T-helper 1 cell treated with Interleukin-12 subunit alpha and Interleukin-12 subunit beta and Interleukin-4 antibody, amounts not matched to agents 30 ng/mL and 1 ng/mL, for 36 hours (primary cell): ENCODE results near the gene ATF6B. TPM values are rescaled to one million over a fixed set of nuclear protein-coding genes. Genes with fewer than 3 reads are reported as not detected.
"Not testable (repeated sequence)": the region's sequence is repeated elsewhere in the genome, so short reads cannot be mapped to it uniquely, and the experiment has no call there.

Source experiments
- intact Hi-C: fragments of 100-400 bp; cut with micrococcal nuclease; formaldehyde crosslinking; loops from one replicate; pipeline ENCODE4 v1.15.1; 2024
- total RNA-seq: library from RNA; stranded (reverse); gene quantifications from 2 replicates; pipeline ENCODE4 v1.2.3, GENCODE V29; 2022

The ATF6B gene
- total RNA-seq, 1 donor from 2014 or later, result 155 TPM

DNA sequence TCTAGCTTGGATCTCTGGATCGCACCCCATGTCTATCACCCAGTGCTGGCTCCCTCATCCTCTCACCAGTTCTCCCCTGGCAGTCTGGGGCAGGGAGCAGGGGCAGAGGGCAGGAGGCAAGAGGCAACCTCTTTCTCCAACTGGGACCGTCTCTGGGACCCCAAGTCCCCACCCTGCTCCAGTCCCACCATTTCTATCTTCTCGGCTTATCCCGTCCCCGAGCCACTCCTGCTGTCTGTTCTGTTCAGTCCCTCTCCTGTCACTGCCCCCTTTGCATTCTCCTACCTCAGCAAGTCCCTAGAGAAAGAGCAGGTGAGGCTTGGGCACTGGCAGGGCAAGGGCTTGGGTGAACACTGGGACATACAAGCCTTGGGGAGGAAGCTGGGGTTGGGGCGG lies 18.3 kb downstream of the ATF6B start:
- intact Hi-C loops, result no loop called here

DNA sequence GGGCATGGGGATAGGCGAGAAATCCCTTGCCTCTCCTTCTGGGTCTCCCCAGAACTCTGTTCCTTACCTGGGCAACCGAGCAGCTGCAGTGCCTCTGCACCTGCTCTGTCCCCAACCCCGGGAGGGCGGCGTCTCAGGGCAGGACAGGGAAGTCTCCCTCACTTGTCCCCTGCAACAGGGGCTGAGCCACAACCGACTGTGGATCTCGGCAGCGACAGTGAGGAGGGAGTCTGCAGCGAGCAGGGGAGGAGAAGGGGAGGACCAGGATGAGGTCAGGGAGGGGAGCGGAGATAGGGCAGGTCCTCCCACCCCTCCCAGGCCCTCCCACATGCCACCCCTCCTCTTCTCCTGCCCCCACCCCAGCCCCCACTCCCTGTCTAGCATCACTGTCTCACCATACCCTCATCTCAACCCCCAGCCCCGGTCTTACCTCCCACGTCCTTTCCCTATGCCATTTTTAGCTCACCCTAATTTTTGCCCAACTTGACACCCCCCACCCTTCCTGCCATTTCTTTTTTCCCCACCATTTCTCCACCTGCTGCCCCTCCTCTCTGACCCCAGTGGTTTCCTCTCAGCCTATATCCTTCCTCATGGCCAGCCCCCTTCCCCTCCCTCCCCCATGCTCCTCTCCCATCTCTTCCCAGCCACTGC lies 18.8 kb downstream of the ATF6B start, which contains the start of gene TNXB:
Gene TNXB, minus strand, starts transcription at position 225 of the 651 bp plus-strand sequence. CDS start 11,140 bp downstream, outside the sequence.
- intact Hi-C loops, result no loop called here

GRCh38 chr6:32108727-32109113 lies 19.3 kb downstream of the ATF6B start:
- intact Hi-C loops, result no loop called here

- intact Hi-C loops, result no loop called here
Observed at GRCh38 chr6:32108094-32108627, 19.9 kb downstream of the ATF6B start.

GRCh38 chr6:32107406-32107805 lies 20.6 kb downstream of the ATF6B start:
- intact Hi-C loops, result no loop called here

DNA sequence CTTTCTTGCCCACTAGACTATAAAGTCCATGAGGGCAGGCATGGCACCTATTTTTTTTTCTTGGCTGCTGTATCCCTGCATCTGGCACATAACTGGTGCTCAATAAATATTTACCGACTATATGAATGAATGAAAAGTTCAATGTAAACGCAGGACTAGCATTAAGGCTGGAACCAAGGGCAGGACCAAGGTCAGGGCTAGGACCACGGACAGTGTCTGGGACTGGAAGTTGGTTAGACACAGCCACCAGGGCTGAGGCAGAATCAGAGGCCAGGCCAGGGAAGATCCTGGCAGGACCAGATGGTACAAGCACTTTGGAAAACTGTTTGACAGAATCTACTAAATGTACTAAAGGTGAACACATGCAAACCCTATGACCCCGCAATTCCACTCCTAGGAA lies 22.6 kb downstream of the ATF6B start:
- intact Hi-C loops, result no loop called here

DNA sequence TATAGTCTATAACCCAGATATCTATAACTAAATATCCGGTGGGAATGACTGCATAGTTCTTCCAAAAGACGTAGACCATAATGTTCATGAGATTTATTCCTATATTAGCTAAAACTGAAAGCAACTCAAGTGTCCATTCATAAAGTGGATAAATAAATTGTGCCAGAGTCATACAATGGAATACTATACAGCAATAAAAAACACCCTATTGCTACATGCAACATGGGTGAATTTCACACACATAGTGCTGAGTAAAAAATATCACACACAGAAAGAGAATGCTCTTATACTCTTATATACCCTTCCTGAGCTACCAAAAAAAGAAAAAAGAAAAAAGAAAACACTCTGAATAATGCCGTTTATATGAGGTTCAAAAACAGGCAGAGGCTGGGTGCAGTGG lies 25.8 kb downstream of the ATF6B start:
- intact Hi-C loops, result no loop called here

GRCh38 chr6:32100251-32100650 lies 27.8 kb downstream of the ATF6B start:
- intact Hi-C loops, result not testable (repeated sequence)

- intact Hi-C loops, result no loop called here
Observed at GRCh38 chr6:32097364-32097763, 30.7 kb downstream of the ATF6B start.

DNA sequence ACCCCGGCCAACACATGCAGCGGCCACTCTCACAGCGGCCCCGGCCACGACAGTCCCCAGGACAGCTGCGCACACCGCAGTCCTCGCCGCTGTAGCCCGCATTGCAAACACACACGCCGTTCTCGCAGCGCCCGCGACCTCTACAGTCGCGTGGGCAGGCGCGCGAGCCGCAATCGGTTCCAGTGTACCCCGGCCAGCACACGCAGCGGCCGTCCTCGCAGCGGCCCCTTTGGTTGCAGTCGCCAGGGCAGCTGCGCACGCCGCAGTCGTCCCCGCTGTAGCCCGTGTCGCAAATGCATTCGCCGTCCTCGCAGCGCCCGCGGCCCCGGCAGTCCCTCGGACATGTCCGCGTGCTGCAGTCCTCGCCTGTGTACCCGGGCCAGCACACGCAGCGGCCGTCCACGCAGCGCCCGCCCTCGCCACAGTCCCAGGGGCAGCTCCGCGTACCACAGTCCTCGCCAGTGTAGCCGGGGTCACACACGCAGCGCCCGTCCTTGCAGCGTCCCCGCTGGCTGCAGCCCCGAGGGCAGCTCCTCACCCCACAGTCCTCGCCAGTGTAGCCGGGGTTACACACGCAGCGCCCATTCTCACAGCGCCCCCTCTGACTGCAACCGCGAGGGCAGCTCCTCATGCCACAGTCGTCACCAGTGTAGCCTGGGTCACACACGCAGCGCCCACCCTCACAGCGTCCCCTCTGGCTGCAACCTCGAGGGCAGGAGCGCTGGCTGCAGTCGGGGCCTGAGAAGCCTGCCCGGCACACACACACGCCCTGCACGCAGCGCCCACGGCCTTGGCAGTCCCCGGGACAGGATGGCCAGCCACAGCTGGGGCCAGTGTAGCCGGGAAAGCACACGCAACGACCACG lies 31.4 kb downstream of the ATF6B start:
- intact Hi-C loops, result no loop called here

DNA sequence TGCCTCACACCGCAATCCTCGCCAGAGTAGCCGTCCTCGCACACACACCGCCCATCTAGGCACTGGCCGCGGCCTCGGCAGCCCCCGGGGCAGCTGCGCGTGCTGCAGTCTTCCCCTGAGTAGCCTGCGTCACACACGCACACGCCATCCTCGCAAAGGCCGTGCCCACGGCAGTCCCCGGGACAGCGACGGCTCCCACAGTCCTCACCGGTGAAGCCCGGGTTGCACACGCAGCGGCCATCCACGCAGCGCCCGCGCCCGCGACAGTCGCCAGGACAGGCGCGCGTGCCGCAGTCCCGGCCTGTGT lies 32.0 kb downstream of the ATF6B start:
- intact Hi-C loops, result no loop called here

GRCh38 chr6:32095338-32096086 lies 32.5 kb downstream of the ATF6B start:
- intact Hi-C loops, result no loop called here

- intact Hi-C loops, result no loop called here
Observed at GRCh38 chr6:32092760-32093497, 35.1 kb downstream of the ATF6B start.

- intact Hi-C loops, result no loop called here
Observed at GRCh38 chr6:32089082-32089828, 38.8 kb downstream of the ATF6B start.

DNA sequence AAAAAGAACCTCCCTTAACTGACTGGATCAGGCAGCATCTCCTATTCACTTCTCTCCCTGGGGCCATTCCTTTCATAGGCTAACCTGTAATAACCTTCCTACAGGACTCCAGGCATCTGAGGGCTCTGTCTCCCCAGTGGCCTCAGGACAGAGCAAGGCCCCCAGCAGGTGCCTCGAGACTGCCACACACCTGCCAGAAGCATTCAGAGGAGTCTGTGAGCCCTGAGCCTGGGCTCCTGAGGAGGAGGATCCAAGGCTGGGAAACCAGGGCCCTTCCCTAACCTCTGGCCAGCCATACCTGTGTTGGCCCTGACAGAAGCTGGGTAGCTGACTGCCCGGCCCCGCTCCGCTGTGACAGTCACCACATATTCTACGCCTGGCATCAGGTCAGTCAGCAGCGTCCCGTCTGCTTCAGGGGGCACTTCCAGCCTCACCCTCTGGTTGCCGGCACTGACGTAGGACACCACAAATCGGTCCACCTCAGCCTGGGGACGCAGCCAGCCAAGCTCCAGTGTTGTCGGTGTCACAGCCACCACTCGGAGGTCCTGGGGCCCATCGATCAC lies 39.5 kb downstream of the ATF6B start:
- intact Hi-C loops, result no loop called here

GRCh38 chr6:32087574-32088486 lies 40.2 kb downstream of the ATF6B start:
- intact Hi-C loops, result loop anchor here (1.0 kb wide), 2 partner anchors 66 to 107 kb away; partner anchors contain the start of gene PPT2

DNA sequence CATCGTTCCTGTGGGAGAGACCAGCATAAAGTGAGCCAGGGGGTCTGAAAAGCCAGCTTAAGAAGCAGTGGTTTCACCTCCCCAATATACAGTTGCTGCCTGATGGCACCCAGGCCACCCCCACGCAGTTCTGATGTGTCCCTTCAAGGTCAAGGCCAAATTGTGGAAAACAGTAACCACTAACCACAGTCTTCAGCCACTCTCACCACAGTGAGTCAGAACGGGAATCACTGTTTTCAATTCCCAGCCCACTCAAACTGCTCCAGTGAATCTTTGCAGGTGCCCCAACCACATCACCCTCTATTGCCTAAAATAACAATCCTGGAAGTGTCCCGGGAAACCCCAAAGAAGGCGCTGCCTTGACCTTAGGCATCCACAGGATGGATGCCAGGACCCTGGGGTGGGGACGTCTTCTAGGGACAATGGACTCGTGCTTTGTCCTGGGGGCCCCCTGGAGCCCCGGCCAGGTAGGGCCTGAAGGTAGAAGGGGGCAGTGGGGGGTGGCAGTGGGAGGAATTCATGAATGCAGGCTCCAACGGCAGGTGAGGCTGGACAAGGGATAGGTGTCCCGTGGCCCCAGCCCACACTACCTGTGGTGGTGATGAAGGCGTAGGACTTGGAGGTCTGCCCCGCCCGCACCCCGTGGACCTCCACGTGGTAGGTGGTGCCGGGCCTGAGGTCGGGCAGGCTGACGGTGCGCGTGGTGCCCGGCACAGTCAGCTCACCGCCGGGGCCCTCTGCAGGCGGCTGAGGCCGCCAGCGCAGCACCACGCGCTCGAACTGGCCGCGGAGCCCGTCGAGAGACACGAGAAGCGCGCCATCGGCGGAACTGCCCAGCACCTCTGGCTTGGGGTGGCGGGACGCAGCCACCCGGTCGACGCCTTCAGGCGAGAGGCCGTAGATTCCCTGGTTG lies 41.1 kb downstream of the ATF6B start:
- intact Hi-C loops, result loop anchor here (1.0 kb wide), 2 partner anchors 67 to 108 kb away; partner anchors contain the start of gene PPT2
